Eye (tissue), 1 donor: ENCODE results near the gene GAD2.
A peak's percentile ranks its signal among the peaks of the same experiment; 100 is the strongest.
"Not testable (repeated sequence)": the region's sequence is repeated elsewhere in the genome, so short reads cannot be mapped to it uniquely, and the experiment has no call there.

Experiments used
- DNase-seq: peaks from one replicate; pipeline ENCODE4 v3.0.0-alpha.2; 2015

The GAD2 gene

GRCh38 chr10:26326851-26327250 lies 110.3 kb downstream of the GAD2 start:
- DNase-seq, result no peak

- DNase-seq, result no peak
Observed at GRCh38 chr10:26327811-26328210, 111.2 kb downstream of the GAD2 start.

GRCh38 chr10:26331371-26331770 lies 114.8 kb downstream of the GAD2 start:
- DNase-seq, result no peak

- DNase-seq, result no peak
Observed at GRCh38 chr10:26334232-26334931, 117.8 kb downstream of the GAD2 start.

GRCh38 chr10:26334932-26335573 lies 118.5 kb downstream of the GAD2 start:
- DNase-seq, result peak; percentile 81

- no peak for DNase-seq
Observed at GRCh38 chr10:26335574-26336093, 119.1 kb downstream of the GAD2 start.

- no peak for DNase-seq
Observed at GRCh38 chr10:26336979-26337378, 120.4 kb downstream of the GAD2 start.

- no peak for DNase-seq
Observed at GRCh38 chr10:26341701-26342100, 125.1 kb downstream of the GAD2 start.

GRCh38 chr10:26348821-26349417 lies 132.3 kb downstream of the GAD2 start:
- DNase-seq, result not testable (repeated sequence)
